DND-41 (cell line): ENCODE results near the gene FBXO42.

Source experiments
- ATAC-seq: fragments of 200-7000 bp; cut with Tn5 transposase; 3 replicates; pipeline ENCODE4 v1.9.1; 2021; ENCODE audit warnings: low read depth; ENCODE audit not compliant: insufficient read depth
- DNase-seq: peaks from one replicate; pipeline ENCODE4 v3.0.0-alpha.2; 2020
- H2AFZ ChIP-seq: 2 replicates; pipeline ENCODE4 v1.6.0; 2012; ENCODE audit warnings: low read depth, low read length
- H3K27ac ChIP-seq: 2 replicates; pipeline ENCODE4 v1.5.1; 2012; ENCODE audit warnings: low read length, inconsistent platforms
- H3K27me3 ChIP-seq: fragments of 200-600 bp; sonication (generic); 2 replicates; pipeline ENCODE4 v1.6.0; 2012; ENCODE audit warnings: low read length, mild to moderate bottlenecking, inconsistent platforms; ENCODE audit not compliant: insufficient read depth, poor library complexity
- H3K36me3 ChIP-seq: 2 replicates; pipeline ENCODE4 v1.5.1; 2012; ENCODE audit warnings: low read length, inconsistent platforms; ENCODE audit not compliant: insufficient read depth
- H3K4me1 ChIP-seq: 2 replicates; pipeline ENCODE4 v1.5.1; 2012; ENCODE audit warnings: mild to moderate bottlenecking, low read length; ENCODE audit not compliant: insufficient read depth
- H3K4me2 ChIP-seq: 2 replicates; pipeline ENCODE4 v1.6.0; 2012; ENCODE audit warnings: mild to moderate bottlenecking, moderate library complexity, low read length, inconsistent platforms; ENCODE audit not compliant: insufficient read depth
- H3K4me3 ChIP-seq, 2 experiments: fragments of 200-600 bp in 1 of 2; shearing (Covaris generic) in 1 of 2; 2 replicates each; pipeline ENCODE4 v1.5.1; 2012 to 2016; ENCODE audit warnings: inconsistent platforms in 2 of 2, low read length in 2 of 2, mild to moderate bottlenecking in 2 of 2, low read depth in 1 of 2, moderate library complexity in 1 of 2
- H3K79me2 ChIP-seq: 2 replicates; pipeline ENCODE4 v1.6.0; 2012; ENCODE audit warnings: low read length, inconsistent platforms; ENCODE audit not compliant: insufficient read depth
- H3K9ac ChIP-seq: 2 replicates; pipeline ENCODE4 v1.6.0; 2012; ENCODE audit warnings: low read depth, mild to moderate bottlenecking, inconsistent platforms, low read length, moderate library complexity
- H3K9me3 ChIP-seq: 2 replicates; pipeline ENCODE4 v1.5.1; 2012; ENCODE audit warnings: low read length, moderate library complexity, mild to moderate bottlenecking, inconsistent platforms; ENCODE audit not compliant: insufficient read depth, severe bottlenecking
- H4K20me1 ChIP-seq: 2 replicates; pipeline ENCODE4 v1.6.0; 2012; ENCODE audit warnings: low read length; ENCODE audit not compliant: insufficient read depth
- EZH2 ChIP-seq: IDR thresholded peaks from 3 replicates; pipeline ENCODE4 v1.6.1; 2012; ENCODE audit warnings: borderline replicate concordance, low read depth, mild to moderate bottlenecking, moderate library complexity, low read length, inconsistent platforms; ENCODE audit not compliant: severe bottlenecking
- TF ChIP-seq, protein P1 (sequence below): IDR thresholded peaks from 2 replicates; pipeline ENCODE4 v1.5.1; 2012; ENCODE audit warnings: borderline replicate concordance, low read length, moderate library complexity, mild to moderate bottlenecking; ENCODE audit not compliant: poor library complexity, severe bottlenecking; ENCODE audit errors: extremely low read depth

Gene FBXO42

GRCh38 chr1:16199700-16200099, 152.6 kb downstream of the FBXO42 start:
- DNase-seq (no peak), ATAC-seq (no peak)
- no peaks in the 10 kb centered on the region for H3K9me3 ChIP-seq
- no peaks in the 10 kb centered on the region for H3K27me3 ChIP-seq
- no peak overlapping the region for H3K27ac ChIP-seq
- no peak overlapping the region for H3K4me3 ChIP-seq
- TF ChIP-seq, protein P1, sequence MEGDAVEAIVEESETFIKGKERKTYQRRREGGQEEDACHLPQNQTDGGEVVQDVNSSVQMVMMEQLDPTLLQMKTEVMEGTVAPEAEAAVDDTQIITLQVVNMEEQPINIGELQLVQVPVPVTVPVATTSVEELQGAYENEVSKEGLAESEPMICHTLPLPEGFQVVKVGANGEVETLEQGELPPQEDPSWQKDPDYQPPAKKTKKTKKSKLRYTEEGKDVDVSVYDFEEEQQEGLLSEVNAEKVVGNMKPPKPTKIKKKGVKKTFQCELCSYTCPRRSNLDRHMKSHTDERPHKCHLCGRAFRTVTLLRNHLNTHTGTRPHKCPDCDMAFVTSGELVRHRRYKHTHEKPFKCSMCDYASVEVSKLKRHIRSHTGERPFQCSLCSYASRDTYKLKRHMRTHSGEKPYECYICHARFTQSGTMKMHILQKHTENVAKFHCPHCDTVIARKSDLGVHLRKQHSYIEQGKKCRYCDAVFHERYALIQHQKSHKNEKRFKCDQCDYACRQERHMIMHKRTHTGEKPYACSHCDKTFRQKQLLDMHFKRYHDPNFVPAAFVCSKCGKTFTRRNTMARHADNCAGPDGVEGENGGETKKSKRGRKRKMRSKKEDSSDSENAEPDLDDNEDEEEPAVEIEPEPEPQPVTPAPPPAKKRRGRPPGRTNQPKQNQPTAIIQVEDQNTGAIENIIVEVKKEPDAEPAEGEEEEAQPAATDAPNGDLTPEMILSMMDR: no peak
- no peak for TF ChIP-seq EZH2
- H3K9ac ChIP-seq: no peak overlapping the region
- peaks cover 3% of the 10 kb centered on the region; the same call in 1 of the 2 replicates for H3K36me3 ChIP-seq
- no peaks in the 10 kb centered on the region for H3K79me2 ChIP-seq
- H3K4me1 ChIP-seq: no peaks in the 10 kb centered on the region
- no peaks in the 10 kb centered on the region for H4K20me1 ChIP-seq
- H3K4me2 ChIP-seq: no peak overlapping the region
- no peak overlapping the region for H2AFZ ChIP-seq

DNA sequence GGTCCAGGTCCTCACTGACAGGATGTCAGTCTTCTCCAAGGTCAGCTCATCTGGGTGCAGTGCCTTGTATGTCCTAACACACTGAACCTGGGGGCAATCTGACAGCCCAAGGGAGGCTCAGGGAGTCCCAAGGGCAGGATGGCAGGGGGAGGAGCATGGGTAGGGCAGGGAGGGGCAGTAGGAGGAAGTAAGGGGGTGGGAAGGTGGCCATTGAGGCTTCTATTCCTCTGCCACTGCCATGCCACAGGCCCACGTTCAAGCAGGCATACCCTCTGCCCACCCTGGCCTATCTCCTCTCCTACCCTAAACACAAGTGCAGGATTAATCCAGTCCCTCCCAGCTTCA, 153.2 kb downstream of the FBXO42 start:
- Histone ChIP-seq H3K4me1 (no peaks in the 10 kb centered on the region), H3K4me3 (no peak overlapping the region), H4K20me1 (no peaks in the 10 kb centered on the region), H3K4me2 (no peak overlapping the region), H3K27ac (no peak overlapping the region), H3K27me3 (no peaks in the 10 kb centered on the region), H3K79me2 (no peaks in the 10 kb centered on the region), H3K9ac (no peak overlapping the region), H3K36me3 (peaks cover 3% of the 10 kb centered on the region; the same call in 1 of the 2 replicates), H2AFZ (no peak overlapping the region), H3K9me3 (no peaks in the 10 kb centered on the region)
- ATAC-seq: no peak
- no peak for TF ChIP-seq EZH2
- TF ChIP-seq, protein P1: no peak
- DNase-seq: no peak

GRCh38 chr1:16198444-16199156, 153.7 kb downstream of the FBXO42 start:
- no peak overlapping the region for H3K4me3 ChIP-seq
- no peaks in the 10 kb centered on the region for H3K79me2 ChIP-seq
- DNase-seq (no peak), ATAC-seq (no peak)
- no peaks in the 10 kb centered on the region for H4K20me1 ChIP-seq
- no peaks in the 10 kb centered on the region for H3K9me3 ChIP-seq
- no peak overlapping the region for H3K27ac ChIP-seq
- no peaks in the 10 kb centered on the region for H3K27me3 ChIP-seq
- H3K36me3 ChIP-seq: peaks cover 3% of the 10 kb centered on the region; the same call in 1 of the 2 replicates
- H3K4me1 ChIP-seq: no peaks in the 10 kb centered on the region
- TF ChIP-seq EZH2: no peak
- TF ChIP-seq, protein P1: no peak
- H3K9ac ChIP-seq: no peak overlapping the region
- no peak overlapping the region for H2AFZ ChIP-seq
- no peak overlapping the region for H3K4me2 ChIP-seq

DNA sequence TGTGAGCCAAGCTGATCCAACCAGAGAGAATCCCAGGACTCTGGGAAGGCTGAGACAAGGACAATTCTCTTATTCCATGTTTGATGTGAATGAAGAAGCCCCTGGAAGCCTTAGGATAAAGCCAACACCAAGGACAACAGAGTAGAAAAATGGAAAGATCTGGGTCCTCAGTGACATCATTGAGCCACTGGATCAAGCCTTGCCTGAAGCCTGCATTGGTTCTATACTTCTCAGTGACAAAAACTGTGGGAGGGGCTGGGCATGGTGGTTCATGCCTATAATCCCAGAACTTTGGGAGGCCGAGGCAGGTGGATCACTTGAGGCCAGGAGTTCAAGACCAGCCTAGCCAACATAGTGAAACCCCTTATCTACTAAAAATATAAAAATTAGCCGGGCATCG, 155.4 kb downstream of the FBXO42 start:
- DNase-seq: no peak
- Histone ChIP-seq H3K27ac (no peak overlapping the region), H3K79me2 (no peaks in the 10 kb centered on the region), H2AFZ (no peak overlapping the region), H3K36me3 (peaks cover 3% of the 10 kb centered on the region; the same call in 1 of the 2 replicates), H3K27me3 (no peaks in the 10 kb centered on the region), H3K9ac (no peak overlapping the region), H4K20me1 (no peaks in the 10 kb centered on the region), H3K4me1 (no peaks in the 10 kb centered on the region), H3K4me3 (no peak overlapping the region), H3K9me3 (no peaks in the 10 kb centered on the region), H3K4me2 (no peak overlapping the region)
- ATAC-seq: no peak
- TF ChIP-seq, protein P1: no peak
- no peak for TF ChIP-seq EZH2
